HG03135 (cell line): ENCODE measurements around the gene C9.
"Not testable (repeated sequence)": the region's sequence is repeated elsewhere in the genome, so short reads cannot be mapped to it uniquely, and the experiment has no call there.

Experiments used
- ATAC-seq: cut with Tn5 transposase; IDR thresholded peaks from one replicate; pipeline ENCODE4 v1.9.1; 2021; ENCODE audit warnings: mild to moderate bottlenecking, moderate library complexity; ENCODE audit not compliant: unreplicated experiment

Gene C9

DNA sequence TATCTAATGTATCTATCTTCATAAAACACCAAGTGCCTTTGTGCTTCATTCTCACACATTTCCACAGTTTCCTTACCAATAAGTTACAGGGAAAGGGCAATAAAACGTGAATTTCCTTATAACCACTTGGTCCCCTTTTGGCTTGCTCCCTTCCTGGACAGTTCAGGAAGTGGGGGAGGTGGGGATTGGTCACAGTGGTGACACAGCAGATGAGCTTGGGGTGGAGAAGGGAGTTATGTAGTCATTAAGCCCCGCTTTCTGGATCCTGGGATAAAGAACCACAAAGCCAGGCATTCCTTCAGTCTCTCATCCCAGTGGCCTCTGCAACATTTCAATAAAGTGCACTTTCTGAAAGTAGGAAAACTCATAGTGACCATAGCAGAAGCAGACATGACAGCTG is 97.9 kb downstream of the C9 start:
- ATAC-seq, result no peak

GRCh38 chr5:39264528-39264927 is 99.8 kb downstream of the C9 start:
- peak; percentile 93 for ATAC-seq

- ATAC-seq, result no peak
Observed at GRCh38 chr5:39262981-39263380, 101.3 kb downstream of the C9 start.

GRCh38 chr5:39260095-39260494 is 104.2 kb downstream of the C9 start:
- no peak for ATAC-seq

GRCh38 chr5:39257554-39257953 is 106.7 kb downstream of the C9 start:
- no peak for ATAC-seq

DNA sequence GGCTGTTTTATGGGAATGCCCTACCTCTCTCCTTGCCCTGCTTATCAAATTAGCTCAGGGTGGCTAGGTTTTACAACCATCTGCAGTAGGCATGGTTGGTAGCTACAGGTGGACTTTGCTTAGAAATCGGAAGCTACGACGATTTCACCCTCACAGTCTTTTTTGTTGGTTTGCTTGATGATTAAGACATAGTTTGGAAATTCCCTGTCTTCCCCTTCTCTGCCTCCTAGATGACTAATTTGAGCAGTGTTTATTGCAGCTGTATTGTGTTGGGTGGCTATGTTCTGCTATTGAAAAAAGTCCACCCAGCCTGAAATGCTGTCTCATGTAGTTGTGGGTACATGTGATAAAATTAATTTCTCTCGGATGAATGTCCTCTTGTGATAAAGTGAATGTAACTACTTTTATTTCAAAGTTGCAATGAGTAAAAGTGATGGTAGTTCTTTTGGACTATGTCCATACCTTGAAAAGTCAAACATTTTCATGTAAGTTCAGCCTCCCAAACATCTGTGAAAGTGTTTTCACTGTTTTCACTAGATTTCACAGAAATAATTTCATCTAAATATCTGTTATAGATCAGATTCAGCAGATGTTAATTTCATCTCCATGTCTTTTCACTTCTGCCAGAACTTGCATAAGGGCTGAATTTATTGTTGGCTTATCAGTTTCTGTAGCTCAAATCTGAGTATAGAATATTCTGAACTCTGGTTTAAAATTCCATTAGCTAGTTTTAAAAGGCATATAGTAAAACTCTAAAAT is 107.6 kb downstream of the C9 start:
- peak; percentile 70 for ATAC-seq

GRCh38 chr5:39255406-39255805 is 108.9 kb downstream of the C9 start:
- ATAC-seq, result no peak

GRCh38 chr5:39254671-39255070 is 109.6 kb downstream of the C9 start:
- ATAC-seq, result no peak

- ATAC-seq, result no peak
Observed at GRCh38 chr5:39253196-39253595, 111.1 kb downstream of the C9 start.

DNA sequence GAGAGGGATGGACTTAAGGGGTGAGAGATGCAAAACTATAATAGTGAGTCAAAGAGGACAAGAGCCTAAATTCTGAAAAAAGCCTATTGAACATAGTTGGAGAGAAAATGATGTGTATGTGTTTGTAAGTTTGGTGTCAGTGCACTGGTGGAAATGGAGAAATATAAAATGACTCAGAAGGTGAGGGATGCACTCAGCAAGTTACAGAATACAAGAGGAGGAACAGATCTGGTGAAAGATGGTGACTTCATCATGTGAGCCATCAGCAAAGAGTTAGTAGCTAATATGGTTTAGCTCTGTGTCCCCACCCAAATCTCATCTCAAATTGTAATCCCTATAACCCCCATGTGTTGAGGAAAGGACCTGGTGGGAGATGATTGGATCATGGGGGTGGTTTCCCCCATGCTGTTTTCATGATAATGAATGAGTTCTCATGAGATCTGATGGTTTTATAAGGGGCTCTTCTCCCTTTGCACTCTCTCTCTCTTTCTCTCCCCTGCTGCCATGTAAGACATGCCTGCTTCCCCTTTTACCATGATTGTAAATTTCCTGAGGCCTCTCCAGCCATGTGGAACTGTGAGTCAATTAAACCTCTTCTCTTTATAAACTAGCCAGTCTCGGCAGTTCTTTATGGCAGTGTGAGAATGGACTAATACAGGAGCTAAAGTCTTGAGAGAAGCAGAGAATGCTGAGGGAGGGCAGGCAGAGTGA is 114.6 kb downstream of the C9 start:
- ATAC-seq, result no peak

GRCh38 chr5:39249069-39249468 is 115.2 kb downstream of the C9 start:
- no peak for ATAC-seq

GRCh38 chr5:39240750-39241149 is 123.5 kb downstream of the C9 start:
- no peak for ATAC-seq

DNA sequence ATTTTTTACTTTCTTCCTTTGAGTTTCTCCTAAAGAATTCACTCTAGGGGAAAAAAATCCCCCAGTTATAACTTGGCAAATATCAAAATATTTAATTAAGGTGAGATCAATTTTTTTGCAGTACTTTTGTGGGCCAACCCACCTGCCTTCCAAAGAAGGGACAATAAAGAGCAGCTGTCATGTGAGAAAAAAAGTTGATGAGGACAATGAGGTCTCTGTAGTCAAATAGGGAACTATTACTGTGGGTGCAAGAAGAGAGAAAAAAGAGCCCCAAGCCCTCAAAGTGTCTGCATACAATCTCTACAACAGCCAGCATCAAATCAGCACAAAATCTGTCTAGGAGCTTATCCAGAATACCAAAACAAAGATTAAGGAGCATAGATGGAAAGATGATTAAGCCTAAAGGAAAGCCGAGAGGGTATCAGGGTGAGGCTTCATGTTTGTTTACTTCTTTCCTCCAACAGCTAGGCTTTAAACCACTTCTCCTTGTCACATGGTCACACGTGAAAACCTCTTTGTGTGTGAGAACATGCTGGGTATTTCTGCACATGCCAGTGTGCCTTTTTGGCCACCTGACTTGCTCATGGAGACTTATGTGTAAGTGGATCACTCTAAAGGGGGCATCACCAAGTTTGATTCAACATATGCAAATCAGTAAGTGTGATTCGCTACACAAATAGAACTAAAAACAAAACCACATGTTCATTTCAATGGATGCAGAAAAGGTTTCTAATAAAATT is 125.8 kb downstream of the C9 start:
- no peak for ATAC-seq

DNA sequence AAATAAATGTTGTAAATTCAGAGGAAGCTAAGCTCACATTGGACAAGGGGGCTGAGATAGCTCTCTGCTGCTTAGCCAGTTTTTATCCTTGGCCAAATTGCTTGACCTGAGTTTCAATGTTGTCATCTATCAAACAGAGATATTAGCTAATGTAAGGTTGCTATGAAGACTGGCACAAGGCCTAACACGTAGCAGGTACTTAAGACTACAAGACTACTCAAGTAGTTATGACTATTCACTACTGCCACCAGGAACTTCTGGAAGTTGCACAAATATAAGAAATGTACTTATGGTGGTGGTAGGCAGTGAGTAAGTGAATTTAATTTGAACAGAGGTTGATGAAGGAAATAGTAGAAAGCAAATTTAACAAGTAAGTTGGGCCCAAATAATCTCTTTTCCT is 127.6 kb downstream of the C9 start:
- no peak for ATAC-seq

GRCh38 chr5:39235648-39236047 is 128.6 kb downstream of the C9 start:
- no peak for ATAC-seq

DNA sequence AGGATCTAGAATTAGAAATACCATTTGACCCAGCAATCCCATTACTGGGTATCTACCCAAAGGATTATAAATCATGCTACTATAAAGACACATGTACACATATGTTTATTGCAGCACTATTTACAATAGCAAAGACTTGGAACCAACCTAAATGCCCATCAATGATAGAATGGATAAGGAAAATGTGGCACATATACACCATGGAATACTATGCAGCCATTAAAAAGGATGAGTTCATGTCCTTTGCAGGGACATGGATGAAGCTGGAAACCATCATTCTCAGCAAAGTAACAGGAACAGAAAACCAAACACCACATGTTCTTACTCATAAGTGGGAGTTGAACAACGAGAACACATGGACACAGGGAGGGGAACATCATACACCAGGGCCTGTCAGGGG is 129.8 kb downstream of the C9 start:
- ATAC-seq, result not testable (repeated sequence)
